ENCODE data around the gene PRTG.

- TF ChIP-seq CTCF (IDR thresholded peaks at IDR 0.05; ENCODE audit: low read depth, low read length, poor library complexity, severe bottlenecking) (no peak), EZH2phosphoT487 (IDR thresholded peaks at IDR 0.05; ENCODE audit: borderline replicate concordance, low read length) (no peak)
These were observed 168.9 kb downstream of the PRTG start for GRCh38 chr15:55574096-55574495.

All from DOHH2 (cell line).